ENCODE measurements around the gene MFSD2B. TPM values are rescaled to one million over a fixed set of nuclear protein-coding genes. Genes with fewer than 3 reads are reported as not detected.
"Not testable (repeated sequence)": the region's sequence is repeated elsewhere in the genome, so short reads cannot be mapped to it uniquely, and the experiment has no call there.

The MFSD2B gene
- polyA plus RNA-seq, 3 donors from 2014 or later = 0.42 TPM; not detected in 2

GRCh38 chr2:24024018-24024417 is 14.1 kb downstream of the MFSD2B start:
- H3K27ac Mint-ChIP-seq = no peak overlapping the region
- DNase-seq = no peak
- no peaks in the 10 kb centered on the region for H3K4me1 Mint-ChIP-seq
- H3K36me3 Mint-ChIP-seq = peaks cover 6 to 12% (median 7%) of the 10 kb centered on the region in 3 donors
- no peak overlapping the region for H3K4me3 Mint-ChIP-seq
- no peaks in the 10 kb centered on the region for H3K9me3 Mint-ChIP-seq
- peaks cover 0 to 3% (median 0%) of the 10 kb centered on the region in 3 donors for H3K27me3 Mint-ChIP-seq (ENCODE audit: low read depth in 3 of 3)

DNA sequence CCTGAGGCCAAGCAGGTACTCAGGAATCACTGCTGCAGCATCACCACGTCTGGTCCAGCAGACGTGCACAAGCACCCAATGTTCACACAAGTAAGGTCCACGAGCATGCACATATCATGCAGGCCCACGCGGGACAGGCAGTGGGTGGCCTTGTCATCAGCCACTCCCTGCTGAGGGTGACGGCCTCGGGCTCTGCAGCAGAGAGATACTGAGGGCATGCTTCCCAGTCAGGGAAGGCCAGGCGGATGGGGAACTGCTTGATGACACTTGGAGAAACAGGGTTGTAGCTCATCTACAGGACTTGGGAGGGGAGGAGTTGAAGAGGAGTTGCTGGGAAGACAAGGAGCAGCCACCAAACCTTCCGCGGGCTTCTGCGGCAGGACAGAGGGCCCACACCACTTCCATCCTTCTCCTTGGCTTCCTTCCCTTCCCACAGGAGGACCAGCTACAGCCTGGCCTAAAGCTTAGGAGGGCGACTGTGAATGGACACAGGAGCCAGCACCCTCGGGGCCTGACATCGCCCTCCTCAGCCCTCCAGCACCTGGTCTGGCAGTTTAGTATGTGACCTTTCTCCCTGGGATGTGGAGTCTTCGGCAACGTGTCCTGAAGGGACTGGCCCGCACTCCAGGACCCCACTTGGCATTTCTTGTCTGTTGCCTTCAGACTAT is 15.2 kb downstream of the MFSD2B start:
- H3K27ac Mint-ChIP-seq = peak overlapping the region in 1 of 6 donors; percentile 74
- no peaks in the 10 kb centered on the region for H3K9me3 Mint-ChIP-seq
- H3K36me3 Mint-ChIP-seq = peaks cover 9 to 23% (median 17%) of the 10 kb centered on the region in 3 donors
- H3K4me1 Mint-ChIP-seq = no peaks in the 10 kb centered on the region
- no peak for DNase-seq
- H3K27me3 Mint-ChIP-seq (ENCODE audit: low read depth in 3 of 3) = peaks cover 0 to 3% (median 0%) of the 10 kb centered on the region in 3 donors
- no peak overlapping the region for H3K4me3 Mint-ChIP-seq

DNA sequence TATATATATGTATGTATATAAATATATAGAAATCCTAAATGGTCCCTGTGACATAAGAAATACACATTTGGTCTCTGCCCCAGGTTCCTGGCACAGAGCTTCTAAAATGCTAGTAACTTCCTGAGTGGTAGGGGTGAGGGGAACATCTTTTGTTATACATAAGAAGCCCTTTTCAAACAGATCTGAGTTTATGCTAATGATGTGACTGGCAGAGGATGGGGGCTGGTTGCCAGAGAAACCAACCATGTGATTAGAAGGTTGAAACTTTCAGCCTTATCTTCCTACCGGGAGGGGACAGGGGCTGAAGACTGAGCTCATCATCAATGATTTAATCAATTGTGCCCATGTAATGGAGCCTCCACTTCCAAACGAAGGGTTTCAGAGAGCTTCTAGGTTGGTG is 16.3 kb downstream of the MFSD2B start:
- Mint-ChIP-seq H3K36me3 (peaks cover 15 to 26% (median 26%) of the 10 kb centered on the region in 3 donors), H3K27me3 (ENCODE audit: low read depth in 3 of 3) (peaks cover 0 to 2% (median 0%) of the 10 kb centered on the region in 3 donors), H3K9me3 (no peaks in the 10 kb centered on the region), H3K4me3 (no peak overlapping the region), H3K27ac (peak overlapping the region in 1 of 6 donors; percentile 39), H3K4me1 (no peaks in the 10 kb centered on the region)
- no peak for DNase-seq

DNA sequence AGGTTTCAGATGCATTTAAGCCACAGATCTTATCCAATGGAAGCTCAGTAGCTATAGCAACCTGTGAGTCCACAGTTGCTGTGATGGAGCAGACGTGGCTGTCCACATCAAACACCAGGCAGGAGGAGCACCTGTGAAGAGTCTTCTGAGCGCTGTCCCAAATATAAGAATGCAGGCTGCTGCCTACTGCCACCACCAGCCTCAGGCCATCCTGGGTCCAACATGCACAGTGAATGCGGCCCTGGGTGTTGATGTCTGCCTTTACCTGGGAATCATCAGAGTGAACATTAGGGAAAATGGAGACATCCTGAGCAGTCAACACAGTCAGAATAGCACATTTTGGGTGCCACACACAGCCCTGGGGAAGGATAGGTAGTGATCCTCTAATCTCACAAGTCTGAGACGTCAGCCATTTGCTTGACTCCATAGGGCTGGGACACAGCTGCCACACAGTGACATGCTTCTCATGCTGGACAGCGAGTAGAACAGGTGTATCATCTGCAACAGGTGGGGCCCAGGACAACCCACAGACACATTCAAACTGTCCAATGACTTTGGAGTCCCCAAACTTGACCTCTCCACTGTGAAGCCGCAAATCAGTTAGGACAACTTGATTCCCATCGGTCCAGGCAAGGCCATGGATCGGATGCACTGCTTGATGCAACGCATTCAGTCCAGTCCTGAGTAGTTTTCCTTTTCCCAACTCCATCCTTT is 29.1 kb downstream of the MFSD2B start:
- no peaks in the 10 kb centered on the region for H3K9me3 Mint-ChIP-seq
- H3K27me3 Mint-ChIP-seq (ENCODE audit: low read depth in 3 of 3) = no peaks in the 10 kb centered on the region
- H3K36me3 Mint-ChIP-seq = peaks cover 10 to 18% (median 11%) of the 10 kb centered on the region in 3 donors
- no peak for DNase-seq
- H3K4me1 Mint-ChIP-seq = peaks cover 7 to 19% of the 10 kb centered on the region in 2 donors
- no peak overlapping the region for H3K27ac Mint-ChIP-seq
- H3K4me3 Mint-ChIP-seq = no peak overlapping the region

DNA sequence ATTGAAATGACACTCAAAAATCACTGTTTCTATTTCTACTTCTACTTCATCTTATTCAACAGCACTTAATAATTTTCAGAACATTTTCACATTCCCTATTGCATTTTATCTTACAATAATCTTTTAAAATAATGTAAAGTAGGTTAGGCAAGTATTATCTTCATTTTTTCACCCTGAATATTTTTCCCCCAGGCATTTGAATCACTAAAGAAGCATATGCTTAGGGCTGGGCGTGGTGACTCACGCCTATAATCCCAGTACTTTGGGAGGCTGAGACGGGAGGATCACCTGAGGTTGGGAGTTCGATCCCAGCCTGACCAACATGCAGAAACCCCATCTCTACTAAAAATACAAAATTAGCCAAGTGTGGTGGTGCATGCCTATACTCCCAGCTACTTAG is 30.6 kb downstream of the MFSD2B start:
- Mint-ChIP-seq H3K9me3 (no peaks in the 10 kb centered on the region), H3K36me3 (peaks cover 10 to 18% (median 11%) of the 10 kb centered on the region in 3 donors), H3K27me3 (ENCODE audit: low read depth in 3 of 3) (no peaks in the 10 kb centered on the region), H3K4me1 (peaks cover 7 to 19% of the 10 kb centered on the region in 2 donors), H3K4me3 (no peak overlapping the region), H3K27ac (no peak overlapping the region)
- DNase-seq = no peak

DNA sequence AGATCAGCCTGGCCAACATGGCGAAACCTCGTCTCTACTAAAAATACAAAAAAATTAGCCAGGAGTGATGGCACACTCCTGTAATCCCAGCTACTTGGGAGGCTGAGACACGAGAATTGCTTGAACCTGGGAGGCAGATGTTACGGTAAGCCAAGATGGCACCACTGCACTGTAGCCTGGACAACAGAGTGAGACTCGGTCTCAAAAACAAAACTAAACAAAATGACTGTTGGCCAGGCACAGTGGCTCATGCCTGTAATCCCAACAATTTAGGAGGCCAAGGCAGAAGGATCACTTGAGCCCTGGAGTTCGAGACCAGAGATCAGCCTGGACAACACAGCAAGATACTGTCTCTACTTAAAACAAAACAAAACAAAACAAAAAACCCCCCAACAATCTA is 33.2 kb downstream of the MFSD2B start:
- H3K4me3 Mint-ChIP-seq; H3K9me3 Mint-ChIP-seq; H3K36me3 Mint-ChIP-seq; H3K27me3 Mint-ChIP-seq (ENCODE audit: low read depth in 3 of 3); H3K27ac Mint-ChIP-seq; DNase-seq: not testable (repeated sequence)
- H3K4me1 Mint-ChIP-seq = peaks cover 19 to 35% of the 10 kb centered on the region in 2 donors

DNA sequence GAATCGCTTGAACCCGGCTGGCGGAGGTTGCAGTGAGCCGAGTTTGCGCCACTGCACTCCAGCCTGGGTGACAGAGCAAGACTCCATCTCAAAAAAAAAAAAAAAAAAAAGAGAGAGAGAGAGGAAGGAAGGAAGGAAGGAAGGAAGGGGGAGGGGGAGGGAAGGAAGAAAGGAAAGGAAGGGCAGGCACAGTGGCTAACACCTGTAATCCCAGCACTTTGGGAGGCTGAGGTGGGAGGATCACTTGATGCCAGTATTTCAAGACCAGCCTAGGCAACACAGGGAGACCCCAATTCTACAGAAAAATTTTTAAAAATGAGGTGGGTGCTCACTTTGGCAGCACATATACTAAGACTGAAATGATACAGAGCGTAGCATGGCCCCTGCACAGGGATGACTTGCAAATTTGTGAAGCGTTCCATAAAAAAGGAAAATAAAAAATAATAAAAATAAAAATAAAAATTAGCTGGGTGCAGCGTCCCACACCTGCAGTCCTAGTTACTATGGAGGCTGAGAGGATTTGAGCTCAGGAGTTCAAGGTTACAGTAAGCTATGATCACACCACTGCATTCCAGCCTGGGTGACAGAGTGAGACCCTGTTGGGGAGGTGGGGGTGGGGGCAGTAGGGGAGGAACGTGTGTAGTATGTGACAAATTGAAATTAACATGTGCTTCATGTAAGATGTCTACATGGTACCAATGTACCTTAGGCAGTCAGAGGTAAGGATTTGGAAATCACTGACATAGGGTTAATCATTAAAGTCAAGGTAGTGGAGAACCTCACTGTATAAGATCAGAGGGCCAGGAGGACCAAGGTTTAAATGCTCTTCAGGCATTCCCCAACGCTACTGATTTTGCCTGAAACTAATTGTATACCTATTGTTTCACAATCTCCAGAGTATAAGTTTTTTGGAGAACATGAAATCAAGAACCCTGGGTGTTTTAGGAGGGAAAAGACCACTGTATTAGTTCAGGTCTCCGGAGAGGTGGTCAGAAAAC is 35.9 kb downstream of the MFSD2B start:
- Mint-ChIP-seq H3K27me3 (ENCODE audit: low read depth in 3 of 3) (peaks cover 5 to 9% (median 5%) of the 10 kb centered on the region in 3 donors), H3K27ac (peak overlapping the region in 1 of 6 donors; percentile 8), H3K4me1 (peaks cover 25 to 45% of the 10 kb centered on the region in 2 donors), H3K9me3 (no peaks in the 10 kb centered on the region), H3K36me3 (no peaks in the 10 kb centered on the region), H3K4me3 (peak overlapping the region; percentile 25 to 93 (median 91))
- DNase-seq = no peak

DNA sequence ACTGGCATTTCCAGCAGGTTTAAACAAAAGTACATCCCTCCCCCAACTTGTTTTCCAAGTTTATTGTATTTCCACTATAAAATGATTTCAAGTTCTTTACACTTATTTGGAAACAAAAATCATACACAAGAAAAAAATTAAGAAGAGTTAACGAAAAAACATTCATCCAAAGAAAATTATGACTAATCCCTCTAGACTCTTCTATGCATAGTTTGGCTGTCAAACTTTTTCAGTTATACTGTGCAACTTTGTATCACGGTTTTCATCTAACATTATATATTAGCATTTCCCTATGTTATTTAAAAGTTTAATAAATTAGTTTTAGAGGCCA is 36.7 kb downstream of the MFSD2B start:
- Mint-ChIP-seq H3K4me3 (peak overlapping the region; percentile 91 to 93 (median 93)), H3K36me3 (no peaks in the 10 kb centered on the region), H3K27me3 (ENCODE audit: low read depth in 3 of 3) (peaks cover 5 to 9% (median 5%) of the 10 kb centered on the region in 3 donors), H3K4me1 (peaks cover 25 to 45% of the 10 kb centered on the region in 2 donors), H3K9me3 (no peaks in the 10 kb centered on the region), H3K27ac (peak overlapping the region in 3 of 6 donors; percentile 78 to 92 (median 89))
- DNase-seq = no peak

GRCh38 chr2:24046930-24047702 is 37.2 kb downstream of the MFSD2B start, which contains the start of gene WDCP:
Gene WDCP, minus strand, starts transcription at chr2:24047391. Its CDS starts 7,897 bp downstream, at chr2:24039494.
- Mint-ChIP-seq H3K36me3 (no peaks in the 10 kb centered on the region), H3K27ac (peak within 1 kb of the TSS; percentile 78 to 92 (median 89)), H3K4me3 (peak within 1 kb of the TSS; percentile 91 to 93 (median 93)), H3K4me1 (peaks cover 25 to 45% of the 10 kb centered on the region in 2 donors), H3K9me3 (no peaks in the 10 kb centered on the region), H3K27me3 (ENCODE audit: low read depth in 3 of 3) (peaks cover 5 to 9% (median 5%) of the 10 kb centered on the region in 3 donors)
- peak; percentile 93 to 95 (median 94) for DNase-seq

DNA sequence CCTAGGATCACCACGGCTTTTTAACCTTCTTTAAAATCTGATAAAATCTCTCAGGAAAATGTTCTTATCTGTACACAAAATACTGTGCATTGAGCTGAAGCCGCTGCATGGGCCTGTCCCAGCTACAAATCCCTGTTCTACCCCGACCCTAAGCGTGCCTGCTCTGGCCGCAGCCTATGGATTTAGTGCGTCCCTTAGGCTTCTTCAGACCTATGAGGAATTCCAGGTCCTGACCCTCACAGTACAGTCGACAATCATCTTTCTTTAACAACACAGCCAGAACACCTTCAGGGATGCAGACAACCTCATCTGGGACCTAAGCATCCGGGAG is 37.8 kb downstream of the MFSD2B start:
- no peak for DNase-seq
- peaks cover 5 to 9% (median 5%) of the 10 kb centered on the region in 3 donors for H3K27me3 Mint-ChIP-seq (ENCODE audit: low read depth in 3 of 3)
- H3K9me3 Mint-ChIP-seq = no peaks in the 10 kb centered on the region
- peak overlapping the region; percentile 91 to 93 (median 93) for H3K4me3 Mint-ChIP-seq
- peak overlapping the region in 5 of 6 donors; percentile 78 to 92 (median 89) for H3K27ac Mint-ChIP-seq
- H3K36me3 Mint-ChIP-seq = no peaks in the 10 kb centered on the region
- peaks cover 25 to 45% of the 10 kb centered on the region in 2 donors for H3K4me1 Mint-ChIP-seq

DNA sequence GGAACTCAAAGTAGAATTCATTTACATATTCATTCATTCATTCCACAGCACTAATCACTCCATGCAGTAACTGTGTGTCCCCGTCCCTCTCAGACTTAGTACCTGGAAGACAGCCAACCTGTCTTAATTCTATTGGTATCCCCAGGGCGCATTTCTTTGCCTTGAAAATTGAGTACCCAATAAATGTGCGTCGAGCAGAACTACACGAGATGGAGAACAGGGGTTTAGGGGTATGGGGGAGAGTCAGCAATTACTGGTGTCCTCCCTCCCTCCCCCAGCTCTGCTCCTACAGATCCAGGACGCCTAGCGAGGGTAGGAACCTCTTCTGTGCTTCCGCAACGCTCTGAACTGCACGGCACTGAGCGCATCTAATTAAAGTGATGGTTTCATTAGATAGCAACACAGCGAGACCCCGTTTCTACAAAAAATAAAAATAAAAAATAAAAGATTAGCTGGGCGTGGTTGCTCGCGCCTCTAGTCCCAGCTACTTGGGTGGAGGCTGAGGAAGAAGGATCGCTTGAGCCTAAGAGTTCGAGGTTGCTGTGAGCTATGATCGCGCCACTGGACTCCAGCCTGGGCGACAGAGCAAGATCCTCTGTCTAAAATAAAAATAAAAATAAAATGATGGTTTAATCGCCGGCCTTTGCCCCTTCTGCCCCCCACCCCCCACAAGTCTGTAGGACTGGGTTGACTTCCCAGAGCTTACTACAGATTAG is 39.0 kb downstream of the MFSD2B start:
- H3K36me3 Mint-ChIP-seq = no peaks in the 10 kb centered on the region
- H3K4me1 Mint-ChIP-seq = peaks cover 25 to 38% of the 10 kb centered on the region in 2 donors
- peak overlapping the region in 3 of 6 donors; percentile 31 to 74 (median 68) for H3K27ac Mint-ChIP-seq
- peaks cover 5 to 9% (median 6%) of the 10 kb centered on the region in 3 donors for H3K27me3 Mint-ChIP-seq (ENCODE audit: low read depth in 3 of 3)
- no peak for DNase-seq
- peak overlapping the region in 3 of 5 donors; percentile 54 to 94 (median 85) for H3K4me3 Mint-ChIP-seq
- no peaks in the 10 kb centered on the region for H3K9me3 Mint-ChIP-seq

GRCh38 chr2:24049485-24050021 is 39.7 kb downstream of the MFSD2B start, which contains the start of gene FKBP1B:
Gene FKBP1B, plus strand, starts transcription at chr2:24049741. Its CDS starts 109 bp downstream, at chr2:24049850.
- H3K27ac Mint-ChIP-seq = peak within 1 kb of the TSS in 3 of 6 donors; percentile 31 to 74 (median 68)
- peak; percentile 40 to 56 (median 50) for DNase-seq
- peaks cover 5 to 9% (median 6%) of the 10 kb centered on the region in 3 donors for H3K27me3 Mint-ChIP-seq (ENCODE audit: low read depth in 3 of 3)
- no peaks in the 10 kb centered on the region for H3K9me3 Mint-ChIP-seq
- H3K4me1 Mint-ChIP-seq = peaks cover 25 to 38% of the 10 kb centered on the region in 2 donors
- H3K36me3 Mint-ChIP-seq = no peaks in the 10 kb centered on the region
- peak within 1 kb of the TSS in 3 of 5 donors; percentile 54 to 94 (median 85) for H3K4me3 Mint-ChIP-seq
